Measurements from ENCODE around the gene FAM193B.

The FAM193B gene

GRCh38 chr5:177555665-177556064 is 1.3 kb upstream of the FAM193B start (continued):
- TF ChIP-seq RARB (CRISPR knock-in tag; IDR thresholded peaks at IDR 0.05) (no peak), ZC3H10 (CRISPR knock-in tag; IDR thresholded peaks at IDR 0.05) (no peak), ZFP3 (CRISPR knock-in tag; IDR thresholded peaks at IDR 0.05) (no peak), GLIS3 (CRISPR knock-in tag; IDR thresholded peaks at IDR 0.05) (no peak)

- TF ChIP-seq POU6F1 (CRISPR knock-in tag; IDR thresholded peaks at IDR 0.05; ENCODE audit: borderline replicate concordance, low read depth) (no peak), SNAI2 (CRISPR knock-in tag; IDR thresholded peaks at IDR 0.05) (no peak)
- no peak for ATAC-seq
Observed at GRCh38 chr5:177555228-177555627, 865 bp upstream of the FAM193B start.

GRCh38 chr5:177553671-177554429 is 513 bp downstream of the FAM193B start:
- TF ChIP-seq PPARA (CRISPR knock-in tag; IDR thresholded peaks at IDR 0.05; ENCODE audit: borderline replicate concordance), result no peak
- peak; percentile 74 for ATAC-seq

DNA sequence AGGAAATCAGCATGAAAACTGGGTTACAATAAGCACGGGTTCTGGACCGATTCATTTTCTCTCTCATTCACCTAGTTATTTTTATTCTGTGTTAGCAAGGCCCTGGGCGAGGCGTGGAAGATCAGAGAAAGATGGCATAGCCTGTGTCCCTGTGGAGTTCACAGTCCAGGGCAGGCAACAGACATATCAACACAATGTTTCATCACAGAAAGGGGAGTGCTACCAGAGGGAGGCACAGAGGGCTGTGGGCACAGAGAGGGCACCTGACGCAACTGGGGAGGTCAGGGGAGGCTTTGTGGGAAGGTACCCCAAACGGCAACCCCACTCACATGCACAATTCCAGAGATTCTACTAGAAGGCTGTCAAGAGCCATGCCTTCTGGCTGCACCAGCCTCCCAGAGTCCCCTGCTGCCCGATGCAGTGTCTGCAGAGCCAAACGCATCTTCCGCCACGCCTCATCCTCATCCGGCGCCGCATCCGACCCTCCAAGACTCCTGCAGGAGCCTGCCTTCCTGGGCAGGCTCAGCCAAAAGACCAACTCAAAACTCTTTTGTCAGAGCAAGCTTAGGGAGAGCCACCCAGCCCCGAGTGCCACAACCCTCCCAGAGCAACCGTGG is 1.4 kb downstream of the FAM193B start:
- TF ChIP-seq ISL1 (CRISPR knock-in tag; IDR thresholded peaks at IDR 0.05), result no peak
- TF ChIP-seq BACH2 (CRISPR knock-in tag; IDR thresholded peaks at IDR 0.05; ENCODE audit: borderline replicate concordance), result no peak
- TF ChIP-seq TOX (CRISPR knock-in tag; IDR thresholded peaks at IDR 0.05; ENCODE audit: borderline replicate concordance), result no peak
- TF ChIP-seq ZNF565 (CRISPR knock-in tag; conservative IDR thresholded peaks at IDR 0.05; ENCODE audit: low read depth), result no peak
- TF ChIP-seq, protein P1, sequence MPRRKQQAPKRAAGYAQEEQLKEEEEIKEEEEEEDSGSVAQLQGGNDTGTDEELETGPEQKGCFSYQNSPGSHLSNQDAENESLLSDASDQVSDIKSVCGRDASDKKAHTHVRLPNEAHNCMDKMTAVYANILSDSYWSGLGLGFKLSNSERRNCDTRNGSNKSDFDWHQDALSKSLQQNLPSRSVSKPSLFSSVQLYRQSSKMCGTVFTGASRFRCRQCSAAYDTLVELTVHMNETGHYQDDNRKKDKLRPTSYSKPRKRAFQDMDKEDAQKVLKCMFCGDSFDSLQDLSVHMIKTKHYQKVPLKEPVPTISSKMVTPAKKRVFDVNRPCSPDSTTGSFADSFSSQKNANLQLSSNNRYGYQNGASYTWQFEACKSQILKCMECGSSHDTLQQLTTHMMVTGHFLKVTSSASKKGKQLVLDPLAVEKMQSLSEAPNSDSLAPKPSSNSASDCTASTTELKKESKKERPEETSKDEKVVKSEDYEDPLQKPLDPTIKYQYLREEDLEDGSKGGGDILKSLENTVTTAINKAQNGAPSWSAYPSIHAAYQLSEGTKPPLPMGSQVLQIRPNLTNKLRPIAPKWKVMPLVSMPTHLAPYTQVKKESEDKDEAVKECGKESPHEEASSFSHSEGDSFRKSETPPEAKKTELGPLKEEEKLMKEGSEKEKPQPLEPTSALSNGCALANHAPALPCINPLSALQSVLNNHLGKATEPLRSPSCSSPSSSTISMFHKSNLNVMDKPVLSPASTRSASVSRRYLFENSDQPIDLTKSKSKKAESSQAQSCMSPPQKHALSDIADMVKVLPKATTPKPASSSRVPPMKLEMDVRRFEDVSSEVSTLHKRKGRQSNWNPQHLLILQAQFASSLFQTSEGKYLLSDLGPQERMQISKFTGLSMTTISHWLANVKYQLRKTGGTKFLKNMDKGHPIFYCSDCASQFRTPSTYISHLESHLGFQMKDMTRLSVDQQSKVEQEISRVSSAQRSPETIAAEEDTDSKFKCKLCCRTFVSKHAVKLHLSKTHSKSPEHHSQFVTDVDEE (CRISPR knock-in tag; IDR thresholded peaks at IDR 0.05), result no peak
- no peak for TF ChIP-seq GLIS3 (CRISPR knock-in tag; IDR thresholded peaks at IDR 0.05)
- no peak for TF ChIP-seq ESRRG (CRISPR knock-in tag; IDR thresholded peaks at IDR 0.05)
- peak; percentile 60 for ATAC-seq

DNA sequence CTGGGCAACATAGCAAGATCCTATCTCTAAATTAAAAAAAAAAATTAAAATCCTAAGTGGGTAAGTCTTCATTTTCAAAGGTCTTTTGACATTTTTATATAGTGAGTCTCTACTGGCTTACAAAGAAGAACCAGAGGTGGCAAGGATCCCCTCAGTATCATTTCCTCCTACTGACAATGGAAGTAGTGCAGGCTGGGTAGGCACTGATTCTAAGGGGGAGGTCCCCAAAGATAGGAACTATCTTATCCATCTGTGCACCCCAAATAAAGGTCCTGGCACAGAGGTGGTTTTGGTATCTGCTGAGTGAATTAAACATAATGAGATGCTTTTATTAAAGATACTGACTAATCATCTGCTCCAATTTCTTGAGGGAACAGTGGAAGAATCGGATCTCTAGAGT is 4.2 kb downstream of the FAM193B start:
- no peak for ATAC-seq
- TF ChIP-seq ARNTL (CRISPR knock-in tag; IDR thresholded peaks at IDR 0.05; ENCODE audit: borderline replicate concordance, low read depth) (no peak), RARB (CRISPR knock-in tag; IDR thresholded peaks at IDR 0.05) (no peak)
- TF ChIP-seq, protein P2, sequence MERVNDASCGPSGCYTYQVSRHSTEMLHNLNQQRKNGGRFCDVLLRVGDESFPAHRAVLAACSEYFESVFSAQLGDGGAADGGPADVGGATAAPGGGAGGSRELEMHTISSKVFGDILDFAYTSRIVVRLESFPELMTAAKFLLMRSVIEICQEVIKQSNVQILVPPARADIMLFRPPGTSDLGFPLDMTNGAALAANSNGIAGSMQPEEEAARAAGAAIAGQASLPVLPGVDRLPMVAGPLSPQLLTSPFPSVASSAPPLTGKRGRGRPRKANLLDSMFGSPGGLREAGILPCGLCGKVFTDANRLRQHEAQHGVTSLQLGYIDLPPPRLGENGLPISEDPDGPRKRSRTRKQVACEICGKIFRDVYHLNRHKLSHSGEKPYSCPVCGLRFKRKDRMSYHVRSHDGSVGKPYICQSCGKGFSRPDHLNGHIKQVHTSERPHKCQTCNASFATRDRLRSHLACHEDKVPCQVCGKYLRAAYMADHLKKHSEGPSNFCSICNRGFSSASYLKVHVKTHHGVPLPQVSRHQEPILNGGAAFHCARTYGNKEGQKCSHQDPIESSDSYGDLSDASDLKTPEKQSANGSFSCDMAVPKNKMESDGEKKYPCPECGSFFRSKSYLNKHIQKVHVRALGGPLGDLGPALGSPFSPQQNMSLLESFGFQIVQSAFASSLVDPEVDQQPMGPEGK (CRISPR knock-in tag; IDR thresholded peaks at IDR 0.05; ENCODE audit: borderline replicate concordance), result no peak

DNA sequence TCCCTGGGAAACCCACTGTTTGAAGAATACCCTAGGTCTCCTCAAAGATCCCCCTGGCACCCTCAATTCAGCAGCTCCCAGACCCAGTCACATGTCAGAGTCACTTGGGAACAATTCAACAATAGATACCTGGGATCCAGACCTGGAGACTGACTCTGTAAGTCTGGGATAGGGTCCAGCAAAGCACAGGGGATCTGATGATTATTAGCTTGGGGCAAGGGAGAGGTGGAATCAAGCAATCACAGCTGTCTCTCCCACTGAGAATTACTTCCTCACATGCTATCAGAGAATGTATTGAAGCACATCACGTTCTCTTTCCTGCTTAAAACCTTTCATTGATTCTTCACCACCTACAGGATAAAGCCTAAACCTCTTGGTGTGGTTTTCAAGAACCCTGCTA is 5.9 kb downstream of the FAM193B start:
- ATAC-seq, result no peak
- TF ChIP-seq ZNF565 (CRISPR knock-in tag; conservative IDR thresholded peaks at IDR 0.05; ENCODE audit: low read depth) (no peak), ZFP3 (CRISPR knock-in tag; IDR thresholded peaks at IDR 0.05) (no peak), TOX (CRISPR knock-in tag; IDR thresholded peaks at IDR 0.05; ENCODE audit: borderline replicate concordance) (no peak), TCF4 (CRISPR knock-in tag; IDR thresholded peaks at IDR 0.05; ENCODE audit: borderline replicate concordance) (no peak), ESRRG (CRISPR knock-in tag; IDR thresholded peaks at IDR 0.05) (no peak), ARNTL (CRISPR knock-in tag; IDR thresholded peaks at IDR 0.05; ENCODE audit: borderline replicate concordance, low read depth) (no peak), ZFP30 (CRISPR knock-in tag; IDR thresholded peaks at IDR 0.05) (no peak), POU6F1 (CRISPR knock-in tag; IDR thresholded peaks at IDR 0.05; ENCODE audit: borderline replicate concordance, low read depth) (no peak)
- TF ChIP-seq, protein P1 (CRISPR knock-in tag; IDR thresholded peaks at IDR 0.05), result no peak
- TF ChIP-seq, protein P3, sequence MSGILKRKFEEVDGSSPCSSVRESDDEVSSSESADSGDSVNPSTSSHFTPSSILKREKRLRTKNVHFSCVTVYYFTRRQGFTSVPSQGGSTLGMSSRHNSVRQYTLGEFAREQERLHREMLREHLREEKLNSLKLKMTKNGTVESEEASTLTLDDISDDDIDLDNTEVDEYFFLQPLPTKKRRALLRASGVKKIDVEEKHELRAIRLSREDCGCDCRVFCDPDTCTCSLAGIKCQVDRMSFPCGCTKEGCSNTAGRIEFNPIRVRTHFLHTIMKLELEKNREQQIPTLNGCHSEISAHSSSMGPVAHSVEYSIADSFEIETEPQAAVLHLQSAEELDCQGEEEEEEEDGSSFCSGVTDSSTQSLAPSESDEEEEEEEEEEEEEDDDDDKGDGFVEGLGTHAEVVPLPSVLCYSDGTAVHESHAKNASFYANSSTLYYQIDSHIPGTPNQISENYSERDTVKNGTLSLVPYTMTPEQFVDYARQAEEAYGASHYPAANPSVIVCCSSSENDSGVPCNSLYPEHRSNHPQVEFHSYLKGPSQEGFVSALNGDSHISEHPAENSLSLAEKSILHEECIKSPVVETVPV (CRISPR knock-in tag; IDR thresholded peaks at IDR 0.05), result no peak
